ENCODE results near the gene CFAP65. TPM values are rescaled to one million over a fixed set of nuclear protein-coding genes. Genes with fewer than 3 reads are reported as not detected.

The CFAP65 gene
- total RNA-seq, 1 donor from 2014 or later = 0.80 TPM

DNA sequence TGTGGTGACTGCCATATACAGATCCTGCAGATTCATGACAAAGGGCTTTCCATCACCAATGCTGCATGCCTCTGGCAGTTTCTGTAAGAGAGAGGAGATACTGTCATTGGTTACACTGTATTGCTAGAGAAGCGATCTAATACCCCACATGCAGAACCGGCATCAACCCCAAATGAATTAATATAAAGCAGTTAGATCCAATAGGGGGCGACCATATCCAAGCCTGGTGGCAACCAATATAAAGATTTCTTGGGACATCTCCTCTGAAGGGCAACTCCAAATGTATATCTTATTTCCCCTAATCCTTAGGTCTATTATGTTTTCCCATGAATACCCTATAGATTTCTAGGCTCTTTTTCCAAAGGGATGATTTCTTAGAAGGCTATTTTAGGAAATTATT lies 36.8 kb upstream of the CFAP65 start:
- no peak overlapping the region for H3K27ac Mint-ChIP-seq
- Histone ChIP-seq H3K9me3 (ENCODE audit: low read depth) (no peaks in the 10 kb centered on the region), H3K4me3 (no peak overlapping the region), H3K9ac (no peak overlapping the region), H3K79me2 (ENCODE audit: low read depth) (no peaks in the 10 kb centered on the region), H3K4me2 (no peak overlapping the region), H3K36me3 (no peaks in the 10 kb centered on the region), H3K27me3 (no peaks in the 10 kb centered on the region), H2AFZ (replicated peaks) (no peak overlapping the region), H3K4me1 (no peaks in the 10 kb centered on the region), H4K20me1 (ENCODE audit: low read depth) (peaks cover 13% of the 10 kb centered on the region), H3K27ac (no peak overlapping the region), H3F3A (ENCODE audit: low read depth) (no peaks in the 10 kb centered on the region)
- peaks cover 2% of the 10 kb centered on the region for H3K36me3 Mint-ChIP-seq
- no peak for DNase-seq (ENCODE audit: low spot score)
- H3K4me1 Mint-ChIP-seq = no peaks in the 10 kb centered on the region
- TF ChIP-seq, protein P1, sequence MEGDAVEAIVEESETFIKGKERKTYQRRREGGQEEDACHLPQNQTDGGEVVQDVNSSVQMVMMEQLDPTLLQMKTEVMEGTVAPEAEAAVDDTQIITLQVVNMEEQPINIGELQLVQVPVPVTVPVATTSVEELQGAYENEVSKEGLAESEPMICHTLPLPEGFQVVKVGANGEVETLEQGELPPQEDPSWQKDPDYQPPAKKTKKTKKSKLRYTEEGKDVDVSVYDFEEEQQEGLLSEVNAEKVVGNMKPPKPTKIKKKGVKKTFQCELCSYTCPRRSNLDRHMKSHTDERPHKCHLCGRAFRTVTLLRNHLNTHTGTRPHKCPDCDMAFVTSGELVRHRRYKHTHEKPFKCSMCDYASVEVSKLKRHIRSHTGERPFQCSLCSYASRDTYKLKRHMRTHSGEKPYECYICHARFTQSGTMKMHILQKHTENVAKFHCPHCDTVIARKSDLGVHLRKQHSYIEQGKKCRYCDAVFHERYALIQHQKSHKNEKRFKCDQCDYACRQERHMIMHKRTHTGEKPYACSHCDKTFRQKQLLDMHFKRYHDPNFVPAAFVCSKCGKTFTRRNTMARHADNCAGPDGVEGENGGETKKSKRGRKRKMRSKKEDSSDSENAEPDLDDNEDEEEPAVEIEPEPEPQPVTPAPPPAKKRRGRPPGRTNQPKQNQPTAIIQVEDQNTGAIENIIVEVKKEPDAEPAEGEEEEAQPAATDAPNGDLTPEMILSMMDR (IDR thresholded peaks at IDR 0.05) = peak; percentile 18
- TF ChIP-seq EZH2 (IDR thresholded peaks at IDR 0.05) = no peak
- H3K4me3 Mint-ChIP-seq = no peak overlapping the region
- peaks cover under 1% of the 10 kb centered on the region for H3K27me3 Mint-ChIP-seq (ENCODE audit: insufficient read depth, low read depth)
- H3K9me3 Mint-ChIP-seq = no peaks in the 10 kb centered on the region

DNA sequence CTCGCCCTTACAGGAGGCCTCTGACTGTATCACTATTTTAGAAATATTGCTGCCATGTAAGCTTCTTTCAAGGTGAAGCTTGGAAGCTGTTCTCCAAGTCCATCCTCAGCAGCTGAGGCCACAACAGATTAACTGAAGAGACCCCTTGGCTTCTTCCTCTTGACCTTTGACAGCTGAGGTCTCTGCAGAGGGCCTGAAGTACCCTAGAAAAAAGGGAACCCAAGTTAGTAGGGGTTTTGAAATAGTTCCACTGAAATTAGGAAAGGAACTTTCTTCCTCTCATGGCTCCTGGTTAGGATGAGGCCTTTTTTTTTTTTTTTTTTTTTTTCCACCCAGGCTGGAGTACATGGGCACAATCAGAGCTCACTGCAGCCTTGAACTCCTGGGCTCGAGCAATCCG lies 34.9 kb upstream of the CFAP65 start:
- DNase-seq (ENCODE audit: low spot score) = no peak
- no peaks in the 10 kb centered on the region for H3K4me1 Mint-ChIP-seq

DNA sequence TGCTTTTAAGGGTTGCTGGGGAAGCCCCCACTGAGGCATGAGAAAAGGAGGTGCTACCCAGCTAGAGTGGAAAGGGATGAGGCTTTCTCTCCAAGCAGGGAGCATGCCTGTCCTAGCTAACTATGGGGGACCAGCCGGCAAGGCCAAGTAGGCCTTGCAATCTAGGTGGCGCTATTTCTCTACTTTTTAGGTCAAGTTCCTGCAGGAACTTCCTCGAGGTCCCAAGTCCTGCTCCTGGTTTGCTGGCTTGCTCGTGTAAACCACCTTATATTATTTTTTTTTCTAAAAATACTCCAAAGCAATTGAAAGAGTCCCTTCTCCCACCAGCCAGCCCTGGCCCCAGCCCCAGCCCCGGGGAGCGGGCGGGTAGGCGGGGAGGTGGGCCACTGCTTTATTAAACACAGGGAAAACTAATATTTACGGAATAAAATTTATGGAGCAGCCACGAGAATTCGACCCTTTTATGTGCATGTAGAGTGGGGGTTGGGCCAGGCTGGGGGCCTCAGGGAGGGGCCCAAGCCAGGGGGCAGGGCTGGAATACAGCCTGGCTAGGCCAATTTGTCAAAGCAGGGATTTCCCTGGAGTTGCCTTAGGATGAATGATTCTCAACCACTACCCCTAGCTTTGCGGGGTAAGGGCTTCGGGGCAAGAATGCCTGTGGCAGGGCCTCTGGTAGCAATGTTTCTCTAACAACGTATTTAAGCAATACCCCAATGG lies 32.3 kb upstream of the CFAP65 start:
- H3K9me3 Mint-ChIP-seq = no peaks in the 10 kb centered on the region
- H4K20me1 ChIP-seq (ENCODE audit: low read depth) = peaks cover 13% of the 10 kb centered on the region
- DNase-seq (ENCODE audit: low spot score) = peak; percentile 87
- H3K4me1 ChIP-seq = no peaks in the 10 kb centered on the region
- H3K36me3 Mint-ChIP-seq = peaks cover 2% of the 10 kb centered on the region
- H3K27ac Mint-ChIP-seq = no peak overlapping the region
- H3K27ac ChIP-seq = no peak overlapping the region
- no peaks in the 10 kb centered on the region for H3K9me3 ChIP-seq (ENCODE audit: low read depth)
- H3K9ac ChIP-seq = no peak overlapping the region
- no peak overlapping the region for H2AFZ ChIP-seq (replicated peaks)
- no peaks in the 10 kb centered on the region for H3K79me2 ChIP-seq (ENCODE audit: low read depth)
- no peaks in the 10 kb centered on the region for H3F3A ChIP-seq (ENCODE audit: low read depth)
- H3K4me3 Mint-ChIP-seq = no peak overlapping the region
- no peaks in the 10 kb centered on the region for H3K36me3 ChIP-seq
- H3K27me3 Mint-ChIP-seq (ENCODE audit: insufficient read depth, low read depth) = no peaks in the 10 kb centered on the region
- no peak overlapping the region for H3K4me3 ChIP-seq
- H3K27me3 ChIP-seq = no peaks in the 10 kb centered on the region
- H3K4me1 Mint-ChIP-seq = no peaks in the 10 kb centered on the region
- no peak overlapping the region for H3K4me2 ChIP-seq
- TF ChIP-seq, protein P1 (IDR thresholded peaks at IDR 0.05) = peak; percentile 74
- TF ChIP-seq EZH2 (IDR thresholded peaks at IDR 0.05) (no peak), EZH2phosphoT487 (IDR thresholded peaks at IDR 0.05) (no peak)

More for the DNA sequence above, 34.9 kb upstream of the CFAP65 start:
- H3K4me3 Mint-ChIP-seq = no peak overlapping the region
- no peaks in the 10 kb centered on the region for H3K9me3 Mint-ChIP-seq
- Histone ChIP-seq H3K9ac (no peak overlapping the region), H3K36me3 (no peaks in the 10 kb centered on the region), H3K27me3 (no peaks in the 10 kb centered on the region), H3K4me3 (no peak overlapping the region), H3K4me1 (no peaks in the 10 kb centered on the region), H3K27ac (no peak overlapping the region), H3F3A (ENCODE audit: low read depth) (no peaks in the 10 kb centered on the region), H4K20me1 (ENCODE audit: low read depth) (peaks cover 18% of the 10 kb centered on the region), H3K79me2 (ENCODE audit: low read depth) (no peaks in the 10 kb centered on the region), H3K4me2 (no peak overlapping the region), H2AFZ (replicated peaks) (no peak overlapping the region), H3K9me3 (ENCODE audit: low read depth) (no peaks in the 10 kb centered on the region)
- TF ChIP-seq EZH2 (IDR thresholded peaks at IDR 0.05) = no peak
- TF ChIP-seq, protein P1 (IDR thresholded peaks at IDR 0.05) = no peak
- no peak for TF ChIP-seq EZH2phosphoT487 (IDR thresholded peaks at IDR 0.05)
- peaks cover 2% of the 10 kb centered on the region for H3K36me3 Mint-ChIP-seq
- H3K27me3 Mint-ChIP-seq (ENCODE audit: insufficient read depth, low read depth) = no peaks in the 10 kb centered on the region
- H3K27ac Mint-ChIP-seq = no peak overlapping the region

All from neural progenitor cell (in vitro differentiated cells).